Measurements from ENCODE around the gene TMX1. TPM values are rescaled to one million over a fixed set of nuclear protein-coding genes. Genes with fewer than 3 reads are reported as not detected.

TMX1 gene
- total RNA-seq, 2 donors from 2014 or later, result 25.6 to 34.6 TPM

DNA sequence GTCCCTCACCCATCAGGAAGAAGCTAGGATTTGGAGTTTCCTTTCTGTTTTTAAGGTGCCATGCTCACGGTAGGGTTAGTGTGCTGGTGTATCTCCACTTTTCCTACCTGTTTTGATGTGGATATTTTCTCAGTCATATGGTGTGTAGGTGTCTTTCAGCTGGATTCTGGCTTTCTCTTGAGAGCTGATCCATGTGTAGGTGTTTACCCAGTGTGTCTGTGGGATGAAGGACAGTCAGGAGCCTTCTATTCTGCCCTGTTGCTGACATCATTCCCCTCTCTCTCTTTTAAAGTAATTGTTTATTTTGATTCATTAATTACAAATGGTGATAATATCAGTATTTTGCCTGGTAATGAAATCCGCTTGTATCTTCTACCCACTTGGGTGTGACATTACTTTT lies 22.8 kb downstream of the TMX1 start:
- no peak for ATAC-seq (ENCODE audit: insufficient number of reproducible peaks, low FRiP score, low read depth)

GRCh38 chr14:51269634-51270033 lies 29.6 kb downstream of the TMX1 start:
- Histone ChIP-seq H3K4me1 (ENCODE audit: control insufficient read depth in 1 of 2, low read depth in 2 of 2) (no peaks in the 10 kb centered on the region), H3K4me3 (no peak overlapping the region), H3K27me3 (replicated peaks; ENCODE audit: insufficient read depth) (no peaks in the 10 kb centered on the region), H3K9me3 (no peaks in the 10 kb centered on the region), H3K36me3 (no peaks in the 10 kb centered on the region), H3K27ac (no peak overlapping the region)
- TF ChIP-seq, protein P1, sequence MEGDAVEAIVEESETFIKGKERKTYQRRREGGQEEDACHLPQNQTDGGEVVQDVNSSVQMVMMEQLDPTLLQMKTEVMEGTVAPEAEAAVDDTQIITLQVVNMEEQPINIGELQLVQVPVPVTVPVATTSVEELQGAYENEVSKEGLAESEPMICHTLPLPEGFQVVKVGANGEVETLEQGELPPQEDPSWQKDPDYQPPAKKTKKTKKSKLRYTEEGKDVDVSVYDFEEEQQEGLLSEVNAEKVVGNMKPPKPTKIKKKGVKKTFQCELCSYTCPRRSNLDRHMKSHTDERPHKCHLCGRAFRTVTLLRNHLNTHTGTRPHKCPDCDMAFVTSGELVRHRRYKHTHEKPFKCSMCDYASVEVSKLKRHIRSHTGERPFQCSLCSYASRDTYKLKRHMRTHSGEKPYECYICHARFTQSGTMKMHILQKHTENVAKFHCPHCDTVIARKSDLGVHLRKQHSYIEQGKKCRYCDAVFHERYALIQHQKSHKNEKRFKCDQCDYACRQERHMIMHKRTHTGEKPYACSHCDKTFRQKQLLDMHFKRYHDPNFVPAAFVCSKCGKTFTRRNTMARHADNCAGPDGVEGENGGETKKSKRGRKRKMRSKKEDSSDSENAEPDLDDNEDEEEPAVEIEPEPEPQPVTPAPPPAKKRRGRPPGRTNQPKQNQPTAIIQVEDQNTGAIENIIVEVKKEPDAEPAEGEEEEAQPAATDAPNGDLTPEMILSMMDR (IDR thresholded peaks at IDR 0.05), result no peak
- ATAC-seq (ENCODE audit: insufficient number of reproducible peaks, low FRiP score, low read depth) (no peak), DNase-seq (ENCODE audit: low spot score) (no peak)

More for the DNA sequence above, 22.8 kb downstream of the TMX1 start:
- no peak overlapping the region for H3K4me3 ChIP-seq
- H3K27ac ChIP-seq, result no peak overlapping the region
- no peaks in the 10 kb centered on the region for H3K36me3 ChIP-seq
- TF ChIP-seq, protein P1 (IDR thresholded peaks at IDR 0.05), result no peak
- H3K4me1 ChIP-seq (ENCODE audit: control insufficient read depth in 1 of 2, low read depth in 2 of 2), result no peaks in the 10 kb centered on the region
- H3K9me3 ChIP-seq, result no peaks in the 10 kb centered on the region
- no peak for DNase-seq (ENCODE audit: low spot score)
- H3K27me3 ChIP-seq (replicated peaks; ENCODE audit: insufficient read depth), result no peaks in the 10 kb centered on the region

DNA sequence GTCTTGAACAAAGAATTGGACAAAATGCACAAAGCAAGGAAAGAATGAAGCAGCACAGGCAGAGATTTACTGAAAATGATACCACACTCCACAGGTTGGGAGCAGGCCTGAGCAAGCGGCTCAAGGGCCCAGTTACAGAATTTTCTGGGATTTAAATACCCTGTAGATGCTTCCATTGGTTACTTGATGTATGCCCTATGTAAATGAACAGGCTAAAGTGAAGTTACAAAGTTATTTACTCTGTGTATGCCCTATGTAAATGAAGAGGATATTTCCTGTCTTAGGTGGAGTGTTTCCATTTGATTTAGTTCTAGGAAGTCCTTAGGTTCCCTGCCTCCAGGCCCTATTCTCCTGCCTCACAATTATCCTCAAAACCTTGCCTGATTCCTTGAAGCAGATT lies 36.6 kb downstream of the TMX1 start:
- Histone ChIP-seq H3K27me3 (replicated peaks; ENCODE audit: insufficient read depth) (no peaks in the 10 kb centered on the region), H3K4me1 (ENCODE audit: control insufficient read depth in 1 of 2, low read depth in 2 of 2) (no peaks in the 10 kb centered on the region), H3K4me3 (no peak overlapping the region), H3K27ac (no peak overlapping the region), H3K36me3 (no peaks in the 10 kb centered on the region), H3K9me3 (no peaks in the 10 kb centered on the region)
- TF ChIP-seq, protein P1 (IDR thresholded peaks at IDR 0.05), result no peak
- ATAC-seq (ENCODE audit: insufficient number of reproducible peaks, low FRiP score, low read depth) (no peak), DNase-seq (ENCODE audit: low spot score) (no peak)

- no peak for ATAC-seq (ENCODE audit: insufficient number of reproducible peaks, low FRiP score, low read depth)
These were observed 37.8 kb downstream of the TMX1 start for GRCh38 chr14:51277753-51278415.

GRCh38 chr14:51282517-51282916 lies 42.5 kb downstream of the TMX1 start:
- Histone ChIP-seq H3K27me3 (replicated peaks; ENCODE audit: insufficient read depth) (no peaks in the 10 kb centered on the region), H3K36me3 (no peaks in the 10 kb centered on the region), H3K4me3 (no peak overlapping the region), H3K27ac (no peak overlapping the region), H3K4me1 (ENCODE audit: control insufficient read depth in 1 of 2, low read depth in 2 of 2) (no peaks in the 10 kb centered on the region), H3K9me3 (no peaks in the 10 kb centered on the region)
- no peak for DNase-seq (ENCODE audit: low spot score)
- TF ChIP-seq, protein P1 (IDR thresholded peaks at IDR 0.05), result no peak
- no peak for ATAC-seq (ENCODE audit: insufficient number of reproducible peaks, low FRiP score, low read depth)

More at GRCh38 chr14:51277753-51278415, 37.8 kb downstream of the TMX1 start:
- no peaks in the 10 kb centered on the region for H3K27me3 ChIP-seq (replicated peaks; ENCODE audit: insufficient read depth)
- no peak overlapping the region for H3K4me3 ChIP-seq
- no peaks in the 10 kb centered on the region for H3K36me3 ChIP-seq
- H3K9me3 ChIP-seq, result no peaks in the 10 kb centered on the region
- no peak for DNase-seq (ENCODE audit: low spot score)
- H3K27ac ChIP-seq, result no peak overlapping the region
- TF ChIP-seq, protein P1 (IDR thresholded peaks at IDR 0.05), result no peak
- no peaks in the 10 kb centered on the region for H3K4me1 ChIP-seq (ENCODE audit: control insufficient read depth in 1 of 2, low read depth in 2 of 2)

Data from thoracic aorta (tissue), 2 donors.